GM23338 (cell line): ENCODE data around the gene MC4R. TPM values are rescaled to one million over a fixed set of nuclear protein-coding genes. Genes with fewer than 3 reads are reported as not detected.

ENCODE experiments used
- ATAC-seq: fragments of 200-7000 bp; cut with Tn5 transposase; 3 replicates; pipeline ENCODE4 v1.9.1; 2020
- DNase-seq: peaks from one replicate; pipeline ENCODE4 v3.0.0-alpha.2; 2015; ENCODE audit warnings: low spot score
- H2AFZ ChIP-seq: fragments of 200-600 bp; sonication (generic); 2 replicates; pipeline ENCODE4 v1.8.0; 2016; ENCODE audit warnings: antibody characterized with exemption, mild to moderate bottlenecking, moderate library complexity
- H3F3A ChIP-seq: fragments of 200-600 bp; sonication (generic); replicated peaks from 2 replicates; pipeline ENCODE4 v1.8.0; 2017; ENCODE audit warnings: antibody characterized with exemption, mixed run types, low read depth
- H3K27ac ChIP-seq: fragments of 200-600 bp; sonication (generic); 2 replicates; pipeline ENCODE4 v1.6.1; 2016; ENCODE audit warnings: low read depth
- H3K27me3 ChIP-seq: fragments of 200-600 bp; sonication (generic); 2 replicates; pipeline ENCODE4 v1.8.0; 2016; ENCODE audit warnings: mild to moderate bottlenecking, mixed run types, moderate library complexity; ENCODE audit not compliant: insufficient read depth
- H3K36me3 ChIP-seq: fragments of 200-600 bp; sonication (generic); 2 replicates; pipeline ENCODE4 v1.8.0; 2016; ENCODE audit warnings: mild to moderate bottlenecking; ENCODE audit not compliant: insufficient read depth
- H3K4me1 ChIP-seq: fragments of 200-600 bp; sonication (generic); 2 replicates; pipeline ENCODE4 v1.8.0; 2016; ENCODE audit warnings: mild to moderate bottlenecking, moderate library complexity; ENCODE audit not compliant: insufficient read depth
- H3K4me2 ChIP-seq: fragments of 200-600 bp; sonication (generic); 2 replicates; pipeline ENCODE4 v1.7.1; 2017; ENCODE audit warnings: mixed run types
- H3K4me3 ChIP-seq: fragments of 200-600 bp; sonication (generic); 2 replicates; pipeline ENCODE4 v1.6.1; 2016; ENCODE audit warnings: mixed run types
- H3K79me2 ChIP-seq: fragments of 200-600 bp; sonication (generic); replicated peaks from 2 replicates; pipeline ENCODE4 v1.8.0; 2017; ENCODE audit warnings: mild to moderate bottlenecking; ENCODE audit not compliant: insufficient read depth
- H3K9me2 ChIP-seq: fragments of 200-600 bp; sonication (generic); 2 replicates; pipeline ENCODE4 v1.8.0; 2017; ENCODE audit not compliant: insufficient read depth
- H4K20me1 ChIP-seq: fragments of 200-600 bp; sonication (generic); replicated peaks from 2 replicates; pipeline ENCODE4 v1.8.0; 2017; ENCODE audit warnings: mild to moderate bottlenecking; ENCODE audit not compliant: insufficient read depth
- H3K27ac Mint-ChIP-seq: 2 replicates; pipeline ENCODE4 v1.8.0; 2020; ENCODE audit warnings: inconsistent platforms, mild to moderate bottlenecking, moderate library complexity, mixed read lengths
- H3K27me3 Mint-ChIP-seq: 3 replicates; pipeline ENCODE4 v1.8.0; 2022; ENCODE audit warnings: low read depth, mild to moderate bottlenecking, moderate library complexity, mixed read lengths, inconsistent platforms; ENCODE audit not compliant: insufficient read depth, poor library complexity
- H3K36me3 Mint-ChIP-seq: 3 replicates; pipeline ENCODE4 v1.8.0; 2021; ENCODE audit warnings: low read depth, mild to moderate bottlenecking, inconsistent platforms, moderate library complexity, mixed read lengths
- H3K4me1 Mint-ChIP-seq: 3 replicates; pipeline ENCODE4 v1.8.0; 2020; ENCODE audit warnings: mild to moderate bottlenecking, inconsistent platforms, mixed read lengths
- H3K4me3 Mint-ChIP-seq: 3 replicates; pipeline ENCODE4 v1.8.0; 2021; ENCODE audit warnings: moderate library complexity, mild to moderate bottlenecking, inconsistent platforms, mixed read lengths
- H3K9me3 Mint-ChIP-seq: 3 replicates; pipeline ENCODE4 v1.8.0; 2020; ENCODE audit warnings: moderate library complexity, mild to moderate bottlenecking, inconsistent platforms, mixed read lengths
- CREB1 ChIP-seq: fragments of 250-450 bp; sonication (Bioruptor Pico); IDR thresholded peaks from 2 replicates; pipeline ENCODE4 v1.5.0; 2020; ENCODE audit warnings: low read depth, mild to moderate bottlenecking, moderate library complexity
- ZNF114 ChIP-seq: fragments of 250-450 bp; sonication (Bioruptor Pico); IDR thresholded peaks from 2 replicates; pipeline ENCODE4 v1.5.0; 2020; ENCODE audit warnings: mild to moderate bottlenecking, moderate library complexity
- ZNF331 ChIP-seq: fragments of 250-450 bp; sonication (Bioruptor Pico); IDR thresholded peaks from 2 replicates; pipeline ENCODE4 v1.5.0; 2020; ENCODE audit warnings: low read depth, mild to moderate bottlenecking, moderate library complexity
- polyA plus RNA-seq: library from polyadenylated mRNA; unstranded; fragments of >200 nt; fragmentation: Nextera tagmentation; extraction: Ambion mirVana; gene quantifications from 2 replicates; pipeline ENCODE4 v1.2.1, GENCODE V29; 2016
- total RNA-seq: library from RNA; depleted of rRNA; stranded (reverse); fragments of >200 nt; shearing (Covaris generic); gene quantifications from 2 replicates; pipeline ENCODE4 v1.2.3, GENCODE V29; 2014
- TF ChIP-seq, protein P1 (sequence below): IDR thresholded peaks from one replicate; pipeline ENCODE4 v1.6.1; 2018; ENCODE audit warnings: antibody characterized with exemption; ENCODE audit not compliant: unreplicated experiment
- TF ChIP-seq, protein P2 (sequence below): fragments of 250-450 bp; sonication (Bioruptor Pico); IDR thresholded peaks from 2 replicates; pipeline ENCODE4 v1.5.0; 2020; ENCODE audit warnings: mild to moderate bottlenecking, moderate library complexity

The MC4R gene
- total and polyA plus RNA-seq, 2 experiments from 2014 or later: not detected

DNA sequence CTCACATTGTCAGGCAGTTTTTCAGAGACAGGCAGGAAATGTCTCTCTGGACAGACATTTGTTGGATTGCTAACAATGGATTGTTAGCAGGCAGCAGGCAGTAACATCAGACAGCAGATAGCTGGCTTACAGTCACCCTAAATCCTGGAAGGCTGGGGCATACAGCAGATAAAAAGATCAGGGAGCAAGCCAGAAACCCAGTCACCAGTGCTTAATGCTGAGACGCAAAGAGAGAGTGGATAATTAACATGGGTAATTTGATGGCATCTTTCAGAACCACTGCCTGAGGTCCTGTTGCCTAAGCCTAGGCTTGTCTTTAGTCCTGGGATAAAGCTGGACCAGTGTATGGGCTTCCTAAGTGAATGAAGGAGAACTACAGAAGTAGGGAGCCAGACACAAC, 22.4 kb downstream of the MC4R start (continued):
- TF ChIP-seq, protein P1, sequence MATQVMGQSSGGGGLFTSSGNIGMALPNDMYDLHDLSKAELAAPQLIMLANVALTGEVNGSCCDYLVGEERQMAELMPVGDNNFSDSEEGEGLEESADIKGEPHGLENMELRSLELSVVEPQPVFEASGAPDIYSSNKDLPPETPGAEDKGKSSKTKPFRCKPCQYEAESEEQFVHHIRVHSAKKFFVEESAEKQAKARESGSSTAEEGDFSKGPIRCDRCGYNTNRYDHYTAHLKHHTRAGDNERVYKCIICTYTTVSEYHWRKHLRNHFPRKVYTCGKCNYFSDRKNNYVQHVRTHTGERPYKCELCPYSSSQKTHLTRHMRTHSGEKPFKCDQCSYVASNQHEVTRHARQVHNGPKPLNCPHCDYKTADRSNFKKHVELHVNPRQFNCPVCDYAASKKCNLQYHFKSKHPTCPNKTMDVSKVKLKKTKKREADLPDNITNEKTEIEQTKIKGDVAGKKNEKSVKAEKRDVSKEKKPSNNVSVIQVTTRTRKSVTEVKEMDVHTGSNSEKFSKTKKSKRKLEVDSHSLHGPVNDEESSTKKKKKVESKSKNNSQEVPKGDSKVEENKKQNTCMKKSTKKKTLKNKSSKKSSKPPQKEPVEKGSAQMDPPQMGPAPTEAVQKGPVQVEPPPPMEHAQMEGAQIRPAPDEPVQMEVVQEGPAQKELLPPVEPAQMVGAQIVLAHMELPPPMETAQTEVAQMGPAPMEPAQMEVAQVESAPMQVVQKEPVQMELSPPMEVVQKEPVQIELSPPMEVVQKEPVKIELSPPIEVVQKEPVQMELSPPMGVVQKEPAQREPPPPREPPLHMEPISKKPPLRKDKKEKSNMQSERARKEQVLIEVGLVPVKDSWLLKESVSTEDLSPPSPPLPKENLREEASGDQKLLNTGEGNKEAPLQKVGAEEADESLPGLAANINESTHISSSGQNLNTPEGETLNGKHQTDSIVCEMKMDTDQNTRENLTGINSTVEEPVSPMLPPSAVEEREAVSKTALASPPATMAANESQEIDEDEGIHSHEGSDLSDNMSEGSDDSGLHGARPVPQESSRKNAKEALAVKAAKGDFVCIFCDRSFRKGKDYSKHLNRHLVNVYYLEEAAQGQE: no peak
- TF ChIP-seq ZNF331 (no peak), ZNF114 (no peak), CREB1 (CRISPR knock-in tag) (no peak)
- TF ChIP-seq, protein P2, sequence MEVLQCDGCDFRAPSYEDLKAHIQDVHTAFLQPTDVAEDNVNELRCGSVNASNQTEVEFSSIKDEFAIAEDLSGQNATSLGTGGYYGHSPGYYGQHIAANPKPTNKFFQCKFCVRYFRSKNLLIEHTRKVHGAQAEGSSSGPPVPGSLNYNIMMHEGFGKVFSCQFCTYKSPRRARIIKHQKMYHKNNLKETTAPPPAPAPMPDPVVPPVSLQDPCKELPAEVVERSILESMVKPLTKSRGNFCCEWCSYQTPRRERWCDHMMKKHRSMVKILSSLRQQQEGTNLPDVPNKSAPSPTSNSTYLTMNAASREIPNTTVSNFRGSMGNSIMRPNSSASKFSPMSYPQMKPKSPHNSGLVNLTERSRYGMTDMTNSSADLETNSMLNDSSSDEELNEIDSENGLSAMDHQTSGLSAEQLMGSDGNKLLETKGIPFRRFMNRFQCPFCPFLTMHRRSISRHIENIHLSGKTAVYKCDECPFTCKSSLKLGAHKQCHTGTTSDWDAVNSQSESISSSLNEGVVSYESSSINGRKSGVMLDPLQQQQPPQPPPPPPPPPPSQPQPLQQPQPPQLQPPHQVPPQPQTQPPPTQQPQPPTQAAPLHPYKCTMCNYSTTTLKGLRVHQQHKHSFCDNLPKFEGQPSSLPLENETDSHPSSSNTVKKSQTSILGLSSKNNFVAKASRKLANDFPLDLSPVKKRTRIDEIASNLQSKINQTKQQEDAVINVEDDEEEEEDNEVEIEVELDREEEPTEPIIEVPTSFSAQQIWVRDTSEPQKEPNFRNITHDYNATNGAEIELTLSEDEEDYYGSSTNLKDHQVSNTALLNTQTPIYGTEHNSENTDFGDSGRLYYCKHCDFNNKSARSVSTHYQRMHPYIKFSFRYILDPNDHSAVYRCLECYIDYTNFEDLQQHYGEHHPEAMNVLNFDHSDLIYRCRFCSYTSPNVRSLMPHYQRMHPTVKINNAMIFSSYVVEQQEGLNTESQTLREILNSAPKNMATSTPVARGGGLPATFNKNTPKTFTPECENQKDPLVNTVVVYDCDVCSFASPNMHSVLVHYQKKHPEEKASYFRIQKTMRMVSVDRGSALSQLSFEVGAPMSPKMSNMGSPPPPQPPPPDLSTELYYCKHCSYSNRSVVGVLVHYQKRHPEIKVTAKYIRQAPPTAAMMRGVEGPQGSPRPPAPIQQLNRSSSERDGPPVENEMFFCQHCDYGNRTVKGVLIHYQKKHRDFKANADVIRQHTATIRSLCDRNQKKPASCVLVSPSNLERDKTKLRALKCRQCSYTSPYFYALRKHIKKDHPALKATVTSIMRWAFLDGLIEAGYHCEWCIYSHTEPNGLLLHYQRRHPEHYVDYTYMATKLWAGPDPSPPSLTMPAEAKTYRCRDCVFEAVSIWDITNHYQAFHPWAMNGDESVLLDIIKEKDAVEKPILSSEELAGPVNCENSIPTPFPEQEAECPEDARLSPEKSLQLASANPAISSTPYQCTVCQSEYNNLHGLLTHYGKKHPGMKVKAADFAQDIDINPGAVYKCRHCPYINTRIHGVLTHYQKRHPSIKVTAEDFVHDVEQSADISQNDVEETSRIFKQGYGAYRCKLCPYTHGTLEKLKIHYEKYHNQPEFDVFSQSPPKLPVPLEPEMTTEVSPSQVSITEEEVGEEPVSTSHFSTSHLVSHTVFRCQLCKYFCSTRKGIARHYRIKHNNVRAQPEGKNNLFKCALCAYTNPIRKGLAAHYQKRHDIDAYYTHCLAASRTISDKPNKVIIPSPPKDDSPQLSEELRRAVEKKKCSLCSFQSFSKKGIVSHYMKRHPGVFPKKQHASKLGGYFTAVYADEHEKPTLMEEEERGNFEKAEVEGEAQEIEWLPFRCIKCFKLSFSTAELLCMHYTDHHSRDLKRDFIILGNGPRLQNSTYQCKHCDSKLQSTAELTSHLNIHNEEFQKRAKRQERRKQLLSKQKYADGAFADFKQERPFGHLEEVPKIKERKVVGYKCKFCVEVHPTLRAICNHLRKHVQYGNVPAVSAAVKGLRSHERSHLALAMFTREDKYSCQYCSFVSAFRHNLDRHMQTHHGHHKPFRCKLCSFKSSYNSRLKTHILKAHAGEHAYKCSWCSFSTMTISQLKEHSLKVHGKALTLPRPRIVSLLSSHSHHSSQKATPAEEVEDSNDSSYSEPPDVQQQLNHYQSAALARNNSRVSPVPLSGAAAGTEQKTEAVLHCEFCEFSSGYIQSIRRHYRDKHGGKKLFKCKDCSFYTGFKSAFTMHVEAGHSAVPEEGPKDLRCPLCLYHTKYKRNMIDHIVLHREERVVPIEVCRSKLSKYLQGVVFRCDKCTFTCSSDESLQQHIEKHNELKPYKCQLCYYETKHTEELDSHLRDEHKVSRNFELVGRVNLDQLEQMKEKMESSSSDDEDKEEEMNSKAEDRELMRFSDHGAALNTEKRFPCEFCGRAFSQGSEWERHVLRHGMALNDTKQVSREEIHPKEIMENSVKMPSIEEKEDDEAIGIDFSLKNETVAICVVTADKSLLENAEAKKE (CRISPR knock-in tag): no peak

DNA sequence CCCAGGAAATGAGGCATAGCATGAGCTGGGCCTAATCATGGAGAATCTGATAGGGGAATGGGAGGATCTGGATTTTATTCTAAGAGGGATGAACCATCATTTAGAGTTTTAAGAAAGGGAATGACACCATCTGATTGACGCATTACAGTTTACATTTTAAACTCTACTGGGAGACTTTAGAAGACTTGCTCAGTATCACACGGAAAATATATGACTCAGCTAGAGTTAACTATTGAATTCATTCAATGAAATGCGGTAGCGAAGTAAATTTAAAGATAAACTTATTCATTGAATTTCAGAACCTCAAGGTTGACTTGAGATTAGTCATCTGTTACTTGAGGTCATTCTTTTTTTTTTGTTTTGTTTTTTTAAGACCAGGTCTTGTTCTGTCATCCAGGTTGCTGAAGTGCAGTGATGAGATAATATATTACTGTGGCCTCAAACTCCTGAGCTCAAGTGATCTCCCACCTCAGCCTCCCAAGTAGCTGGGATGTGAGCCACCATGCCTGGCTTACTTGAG, 25.0 kb downstream of the MC4R start:
- no peaks in the 10 kb centered on the region for H3F3A ChIP-seq
- no peaks in the 10 kb centered on the region for H3K36me3 ChIP-seq
- Mint-ChIP-seq H3K36me3 (no peaks in the 10 kb centered on the region), H3K4me3 (no peak overlapping the region), H3K27me3 (peaks cover 3% of the 10 kb centered on the region), H3K9me3 (no peaks in the 10 kb centered on the region; the same call in 2 of the 3 replicates), H3K27ac (no peak overlapping the region), H3K4me1 (peaks cover 16% of the 10 kb centered on the region; the same call in 2 of the 3 replicates)
- ATAC-seq (no peak), DNase-seq (no peak)
- no peaks in the 10 kb centered on the region for H4K20me1 ChIP-seq
- no peak overlapping the region for H2AFZ ChIP-seq
- no peak overlapping the region for H3K27ac ChIP-seq
- H3K4me3 ChIP-seq: no peak overlapping the region
- H3K4me2 ChIP-seq: no peak overlapping the region
- no peaks in the 10 kb centered on the region for H3K9me2 ChIP-seq
- no peaks in the 10 kb centered on the region for H3K27me3 ChIP-seq
- H3K79me2 ChIP-seq: no peaks in the 10 kb centered on the region
- 0 out of 2 replicates have a peak, but pooled peaks cover 6% of the 10 kb centered on the region for H3K4me1 ChIP-seq
- no peak for TF ChIP-seq ZNF331
- TF ChIP-seq, protein P2 (CRISPR knock-in tag): no peak
